ENCODE results near the gene PLA2G4D. TPM values are rescaled to one million over a fixed set of nuclear protein-coding genes. Genes with fewer than 3 reads are reported as not detected.

PLA2G4D gene
- total RNA-seq, 1 experiment from 2014 or later, result 0.24 TPM

DNA sequence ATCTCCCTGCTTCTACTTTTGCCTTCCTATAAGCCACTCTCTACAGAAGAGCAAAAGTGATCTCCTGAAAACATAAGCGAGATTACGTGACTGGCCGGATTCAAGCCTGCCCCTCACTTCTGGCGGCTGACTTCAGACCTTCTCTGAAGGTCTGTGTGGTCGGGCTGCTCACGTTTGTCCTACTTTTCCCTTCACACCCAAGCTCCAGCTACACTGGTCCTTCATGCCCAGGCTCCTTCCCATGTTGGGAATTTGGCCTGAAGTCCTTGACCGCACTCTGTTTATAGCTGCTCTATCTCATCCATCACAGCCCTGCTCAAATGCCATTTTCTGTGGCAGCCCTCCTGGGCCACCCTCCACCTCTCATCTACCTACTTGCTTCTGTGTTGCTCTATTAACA is 66.8 kb downstream of the PLA2G4D start:
- DNase-seq (ENCODE audit: low spot score), result no peak
- peaks cover 56% of the 10 kb centered on the region for H3K9me3 Mint-ChIP-seq
- no peak overlapping the region for H3K27ac Mint-ChIP-seq
- ChIA-PET CTCF (interaction anchor here (1.1 kb wide), 1 partner anchor 119 kb away, joined by 3 read pairs; no protein-coding TSS in a partner anchor), POLR2A (no interaction called here)
- peaks cover 34% of the 10 kb centered on the region for H3K36me3 Mint-ChIP-seq
- TF ChIP-seq GABPB1 (CRISPR knock-in tag; IDR thresholded peaks at IDR 0.05), result no peak
- TF ChIP-seq ATF3 (CRISPR knock-in tag; conservative IDR thresholded peaks at IDR 0.05), result no peak
- no peak for TF ChIP-seq SMAD4 (CRISPR knock-in tag; IDR thresholded peaks at IDR 0.05)
- TF ChIP-seq USF2 (CRISPR knock-in tag; IDR thresholded peaks at IDR 0.05), result no peak
- TF ChIP-seq FOXP1 (CRISPR knock-in tag; IDR thresholded peaks at IDR 0.05; ENCODE audit: borderline replicate concordance), result no peak
- peaks cover 18% of the 10 kb centered on the region for H3K27me3 Mint-ChIP-seq (ENCODE audit: low read depth)
- ATAC-seq, result no peak
- no peaks in the 10 kb centered on the region for H3K4me1 Mint-ChIP-seq
- no peak overlapping the region for H3K4me3 Mint-ChIP-seq

- Mint-ChIP-seq H3K27me3 (ENCODE audit: low read depth) (peaks cover 15% of the 10 kb centered on the region), H3K4me1 (no peaks in the 10 kb centered on the region), H3K9me3 (peaks cover 58% of the 10 kb centered on the region), H3K36me3 (peaks cover 32% of the 10 kb centered on the region), H3K4me3 (no peak overlapping the region), H3K27ac (no peak overlapping the region)
- TF ChIP-seq, protein P1, sequence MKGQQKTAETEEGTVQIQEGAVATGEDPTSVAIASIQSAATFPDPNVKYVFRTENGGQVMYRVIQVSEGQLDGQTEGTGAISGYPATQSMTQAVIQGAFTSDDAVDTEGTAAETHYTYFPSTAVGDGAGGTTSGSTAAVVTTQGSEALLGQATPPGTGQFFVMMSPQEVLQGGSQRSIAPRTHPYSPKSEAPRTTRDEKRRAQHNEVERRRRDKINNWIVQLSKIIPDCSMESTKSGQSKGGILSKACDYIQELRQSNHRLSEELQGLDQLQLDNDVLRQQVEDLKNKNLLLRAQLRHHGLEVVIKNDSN (CRISPR knock-in tag; IDR thresholded peaks at IDR 0.05), result no peak
- TF ChIP-seq, protein P2, sequence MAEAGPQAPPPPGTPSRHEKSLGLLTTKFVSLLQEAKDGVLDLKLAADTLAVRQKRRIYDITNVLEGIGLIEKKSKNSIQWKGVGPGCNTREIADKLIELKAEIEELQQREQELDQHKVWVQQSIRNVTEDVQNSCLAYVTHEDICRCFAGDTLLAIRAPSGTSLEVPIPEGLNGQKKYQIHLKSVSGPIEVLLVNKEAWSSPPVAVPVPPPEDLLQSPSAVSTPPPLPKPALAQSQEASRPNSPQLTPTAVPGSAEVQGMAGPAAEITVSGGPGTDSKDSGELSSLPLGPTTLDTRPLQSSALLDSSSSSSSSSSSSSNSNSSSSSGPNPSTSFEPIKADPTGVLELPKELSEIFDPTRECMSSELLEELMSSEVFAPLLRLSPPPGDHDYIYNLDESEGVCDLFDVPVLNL (CRISPR knock-in tag; IDR thresholded peaks at IDR 0.05; ENCODE audit: borderline replicate concordance, low read depth), result no peak
- TF ChIP-seq FOXP1 (CRISPR knock-in tag; IDR thresholded peaks at IDR 0.05; ENCODE audit: borderline replicate concordance), result no peak
- DNase-seq (ENCODE audit: low spot score), result no peak
- no peak for ATAC-seq
- POLR2A ChIA-PET, result no interaction called here
- CTCF ChIA-PET, result interaction anchor here (0.7 kb wide), 1 partner anchor 70 kb away, joined by 4 read pairs; the partner anchor contains the start of gene PLA2G4D
Observed at GRCh38 chr15:42024303-42024702, 70.1 kb downstream of the PLA2G4D start.

DNA sequence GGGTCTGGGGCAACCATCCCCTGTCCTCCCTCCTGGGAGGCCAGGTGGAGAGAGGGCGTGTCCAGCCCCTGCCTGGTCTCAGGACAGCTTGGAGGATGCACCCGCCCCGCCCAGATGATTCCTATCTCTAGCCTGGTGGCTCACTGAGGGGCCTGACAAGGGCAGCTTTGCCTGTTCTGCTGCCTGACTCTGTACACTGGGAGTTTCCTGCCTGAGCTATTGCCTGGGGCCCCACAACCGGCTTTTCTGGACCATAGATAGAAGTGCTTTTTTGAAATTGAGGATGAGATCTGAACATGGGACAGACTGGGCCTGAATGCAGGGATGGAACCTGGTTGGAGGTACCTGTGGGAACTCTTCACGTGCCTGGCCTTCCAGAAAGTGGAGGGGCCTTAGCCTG is 72.8 kb downstream of the PLA2G4D start:
- DNase-seq (ENCODE audit: low spot score) (no peak), ATAC-seq (no peak)
- Mint-ChIP-seq H3K36me3 (peaks cover 32% of the 10 kb centered on the region), H3K27ac (no peak overlapping the region), H3K9me3 (peaks cover 58% of the 10 kb centered on the region), H3K27me3 (ENCODE audit: low read depth) (peaks cover 12% of the 10 kb centered on the region), H3K4me3 (no peak overlapping the region), H3K4me1 (no peaks in the 10 kb centered on the region)
- ChIA-PET POLR2A (no interaction called here), CTCF (no interaction called here)
- TF ChIP-seq, protein P3, sequence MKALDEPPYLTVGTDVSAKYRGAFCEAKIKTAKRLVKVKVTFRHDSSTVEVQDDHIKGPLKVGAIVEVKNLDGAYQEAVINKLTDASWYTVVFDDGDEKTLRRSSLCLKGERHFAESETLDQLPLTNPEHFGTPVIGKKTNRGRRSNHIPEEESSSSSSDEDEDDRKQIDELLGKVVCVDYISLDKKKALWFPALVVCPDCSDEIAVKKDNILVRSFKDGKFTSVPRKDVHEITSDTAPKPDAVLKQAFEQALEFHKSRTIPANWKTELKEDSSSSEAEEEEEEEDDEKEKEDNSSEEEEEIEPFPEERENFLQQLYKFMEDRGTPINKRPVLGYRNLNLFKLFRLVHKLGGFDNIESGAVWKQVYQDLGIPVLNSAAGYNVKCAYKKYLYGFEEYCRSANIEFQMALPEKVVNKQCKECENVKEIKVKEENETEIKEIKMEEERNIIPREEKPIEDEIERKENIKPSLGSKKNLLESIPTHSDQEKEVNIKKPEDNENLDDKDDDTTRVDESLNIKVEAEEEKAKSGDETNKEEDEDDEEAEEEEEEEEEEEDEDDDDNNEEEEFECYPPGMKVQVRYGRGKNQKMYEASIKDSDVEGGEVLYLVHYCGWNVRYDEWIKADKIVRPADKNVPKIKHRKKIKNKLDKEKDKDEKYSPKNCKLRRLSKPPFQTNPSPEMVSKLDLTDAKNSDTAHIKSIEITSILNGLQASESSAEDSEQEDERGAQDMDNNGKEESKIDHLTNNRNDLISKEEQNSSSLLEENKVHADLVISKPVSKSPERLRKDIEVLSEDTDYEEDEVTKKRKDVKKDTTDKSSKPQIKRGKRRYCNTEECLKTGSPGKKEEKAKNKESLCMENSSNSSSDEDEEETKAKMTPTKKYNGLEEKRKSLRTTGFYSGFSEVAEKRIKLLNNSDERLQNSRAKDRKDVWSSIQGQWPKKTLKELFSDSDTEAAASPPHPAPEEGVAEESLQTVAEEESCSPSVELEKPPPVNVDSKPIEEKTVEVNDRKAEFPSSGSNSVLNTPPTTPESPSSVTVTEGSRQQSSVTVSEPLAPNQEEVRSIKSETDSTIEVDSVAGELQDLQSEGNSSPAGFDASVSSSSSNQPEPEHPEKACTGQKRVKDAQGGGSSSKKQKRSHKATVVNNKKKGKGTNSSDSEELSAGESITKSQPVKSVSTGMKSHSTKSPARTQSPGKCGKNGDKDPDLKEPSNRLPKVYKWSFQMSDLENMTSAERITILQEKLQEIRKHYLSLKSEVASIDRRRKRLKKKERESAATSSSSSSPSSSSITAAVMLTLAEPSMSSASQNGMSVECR (CRISPR knock-in tag; IDR thresholded peaks at IDR 0.05; ENCODE audit: borderline replicate concordance), result no peak
- TF ChIP-seq ZMAT4 (CRISPR knock-in tag; IDR thresholded peaks at IDR 0.05) (no peak), ZSCAN18 (CRISPR knock-in tag; IDR thresholded peaks at IDR 0.05) (no peak), SMAD4 (CRISPR knock-in tag; IDR thresholded peaks at IDR 0.05) (no peak), ZNF396 (CRISPR knock-in tag; IDR thresholded peaks at IDR 0.05; ENCODE audit: borderline replicate concordance) (no peak), ZNF671 (CRISPR knock-in tag; IDR thresholded peaks at IDR 0.05) (no peak), GRHL2 (CRISPR knock-in tag; IDR thresholded peaks at IDR 0.05; ENCODE audit: insufficient replicate concordance, severe bottlenecking) (no peak)
